Activated naive CD8-positive, alpha-beta T cell treated with anti-CD3 and anti-CD28 coated beads, Interleukin-2, amount 10 ng/mL, durations not matched to agents 7 days and 5 days (primary cell): ENCODE results near the gene TTLL3. TPM values are rescaled to one million over a fixed set of nuclear protein-coding genes. Genes with fewer than 3 reads are reported as not detected.

Experiments
- ATAC-seq: fragments of 150-1000 bp; cut with Tn5 transposase; one replicate; pipeline ENCODE4 v1.10.0; 2021; ENCODE audit warnings: low read depth, moderate library complexity
- POLR2A ChIA-PET: fragments of 350-600 bp; sonication (Branson Sonifier 250); formaldehyde crosslinking; loops from one replicate; lab custom pipeline; 2021; ENCODE audit warnings: antibody characterized with exemption; lab: Charles Lee
- DNase-seq: peaks from one replicate; pipeline ENCODE4 v3.0.0; 2021
- H3K27ac Mint-ChIP-seq: one replicate; pipeline ENCODE4 v1.8.0; 2022; ENCODE audit warnings: mild to moderate bottlenecking, mixed read lengths
- H3K27me3 Mint-ChIP-seq: one replicate; pipeline ENCODE4 v1.8.0; 2022; ENCODE audit warnings: mild to moderate bottlenecking, moderate library complexity, mixed read lengths
- H3K36me3 Mint-ChIP-seq: one replicate; pipeline ENCODE4 v1.8.0; 2021; ENCODE audit warnings: mild to moderate bottlenecking, mixed read lengths
- H3K4me1 Mint-ChIP-seq: one replicate; pipeline ENCODE4 v1.8.0; 2021; ENCODE audit warnings: mixed read lengths
- H3K4me3 Mint-ChIP-seq: one replicate; pipeline ENCODE4 v1.8.0; 2022; ENCODE audit warnings: mild to moderate bottlenecking, moderate library complexity, mixed read lengths
- H3K9me3 Mint-ChIP-seq: one replicate; pipeline ENCODE4 v1.8.0; 2021; ENCODE audit warnings: mixed read lengths
- total RNA-seq, 2 experiments: library from RNA; stranded (reverse); gene quantifications; one replicate each; pipeline ENCODE4 v1.2.3, GENCODE V29; 2021

Gene TTLL3
- total RNA-seq, 2 experiments from 2014 or later: 84.0 to 85.7 TPM

DNA sequence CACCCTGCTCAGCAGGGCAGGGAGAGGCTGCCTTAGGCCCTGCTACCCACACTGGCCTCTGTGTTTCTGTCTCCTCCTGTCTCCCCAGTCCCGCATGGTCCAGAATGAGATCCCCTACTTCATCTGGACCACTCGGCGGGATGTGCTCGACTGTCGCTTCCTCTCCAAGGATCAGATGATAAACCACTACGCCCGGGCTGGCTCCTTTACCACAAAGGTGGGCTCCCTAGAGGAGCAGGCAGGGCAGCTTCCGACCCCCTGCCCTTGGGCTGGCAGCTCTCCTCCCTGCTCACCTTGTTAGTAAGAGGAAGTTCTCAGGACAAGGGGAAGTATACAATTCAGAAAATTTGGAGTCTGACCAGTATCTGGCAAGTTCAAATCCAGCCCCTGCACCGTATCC lies 5.9 kb downstream of the TTLL3 start:
- Mint-ChIP-seq H3K4me3 (no peak overlapping the region), H3K36me3 (peaks cover 13% of the 10 kb centered on the region), H3K9me3 (no peaks in the 10 kb centered on the region), H3K27me3 (no peaks in the 10 kb centered on the region), H3K4me1 (peaks cover 5% of the 10 kb centered on the region), H3K27ac (no peak overlapping the region)
- no peak for ATAC-seq
- POLR2A ChIA-PET: no interaction called here
- DNase-seq: no peak

DNA sequence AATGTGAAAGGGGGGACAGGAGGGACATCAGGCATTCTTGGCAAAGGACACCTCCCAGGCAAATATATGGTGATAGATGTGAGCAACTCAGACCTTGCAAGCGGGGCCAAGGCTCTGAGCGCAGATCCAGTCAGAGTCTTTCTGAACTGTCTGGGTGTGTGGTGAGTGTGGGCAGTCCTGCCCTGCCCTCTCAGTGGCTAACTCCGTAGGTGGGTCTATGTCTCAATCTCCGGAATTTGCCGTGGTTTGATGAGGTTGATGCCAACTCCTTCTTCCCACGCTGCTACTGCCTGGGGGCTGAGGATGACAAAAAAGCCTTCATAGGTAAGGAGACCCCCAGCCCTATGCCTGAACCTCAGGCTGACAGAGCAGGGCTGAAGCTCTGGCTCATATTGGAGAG lies 7.4 kb downstream of the TTLL3 start:
- Mint-ChIP-seq H3K9me3 (no peaks in the 10 kb centered on the region), H3K27ac (no peak overlapping the region), H3K4me3 (no peak overlapping the region), H3K27me3 (no peaks in the 10 kb centered on the region), H3K4me1 (no peaks in the 10 kb centered on the region), H3K36me3 (peaks cover 10% of the 10 kb centered on the region)
- no peak for ATAC-seq
- POLR2A ChIA-PET: no interaction called here
- DNase-seq: no peak

DNA sequence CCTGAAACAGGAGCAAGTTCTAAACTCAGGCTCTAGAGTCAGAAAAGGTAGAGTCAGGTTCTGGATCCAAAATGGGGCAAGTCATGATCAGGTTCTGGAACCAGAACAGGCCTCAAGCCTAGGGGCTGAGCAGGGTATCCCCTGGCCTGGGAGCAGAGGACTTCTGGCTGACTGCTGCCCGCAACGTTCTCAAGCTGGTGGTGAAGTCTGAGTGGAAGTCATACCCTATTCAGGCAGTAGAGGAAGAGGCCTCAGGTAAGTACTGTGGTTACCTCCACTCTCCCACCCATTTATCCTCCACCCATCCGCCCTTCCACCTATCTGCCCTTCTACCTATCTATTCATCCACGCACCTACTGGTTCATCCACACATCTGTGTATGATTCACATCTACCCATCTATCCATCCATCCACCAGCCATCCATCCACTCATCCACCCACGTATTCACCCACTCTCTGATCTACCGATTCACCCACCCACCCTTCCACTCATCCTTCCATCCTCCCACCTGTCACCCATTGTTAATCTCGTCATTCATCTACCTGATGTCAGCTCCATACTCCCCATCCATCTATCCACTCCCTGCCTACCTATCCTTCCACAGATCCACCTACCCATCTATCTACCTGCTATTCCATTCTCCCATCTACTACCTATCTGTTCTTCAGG lies 8.7 kb downstream of the TTLL3 start:
- no peak for ATAC-seq
- H3K4me1 Mint-ChIP-seq: no peaks in the 10 kb centered on the region
- H3K27ac Mint-ChIP-seq: peak overlapping the region; percentile 14
- H3K4me3 Mint-ChIP-seq: no peak overlapping the region
- H3K36me3 Mint-ChIP-seq: peaks cover 10% of the 10 kb centered on the region
- POLR2A ChIA-PET: no interaction called here
- H3K9me3 Mint-ChIP-seq: no peaks in the 10 kb centered on the region
- H3K27me3 Mint-ChIP-seq: no peaks in the 10 kb centered on the region
- DNase-seq: no peak

DNA sequence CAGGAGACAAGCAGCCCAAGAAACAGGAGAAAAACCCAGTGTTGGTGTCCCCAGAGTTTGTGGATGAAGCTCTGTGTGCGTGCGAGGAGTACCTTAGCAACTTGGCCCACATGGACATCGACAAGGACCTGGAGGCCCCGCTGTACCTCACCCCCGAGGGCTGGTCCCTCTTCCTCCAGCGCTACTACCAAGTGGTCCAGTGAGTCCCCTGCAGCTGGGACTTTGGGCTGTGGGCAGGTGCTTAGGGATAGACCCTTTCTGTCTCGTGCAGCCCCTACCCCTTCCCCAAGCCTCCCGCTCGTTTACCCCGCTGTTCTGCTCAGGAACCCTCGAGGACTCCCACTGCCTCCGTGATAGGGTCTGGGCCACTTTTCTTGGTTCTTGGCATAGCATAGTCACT lies 10.5 kb downstream of the TTLL3 start:
- H3K4me3 Mint-ChIP-seq: no peak overlapping the region
- peaks cover 10% of the 10 kb centered on the region for H3K36me3 Mint-ChIP-seq
- POLR2A ChIA-PET: interaction anchor here (1.0 kb wide), 1 partner anchor 17 kb away, joined by 3 read pairs; no protein-coding TSS in a partner anchor
- DNase-seq (no peak), ATAC-seq (no peak)
- no peaks in the 10 kb centered on the region for H3K27me3 Mint-ChIP-seq
- H3K4me1 Mint-ChIP-seq: no peaks in the 10 kb centered on the region
- no peaks in the 10 kb centered on the region for H3K9me3 Mint-ChIP-seq
- no peak overlapping the region for H3K27ac Mint-ChIP-seq

DNA sequence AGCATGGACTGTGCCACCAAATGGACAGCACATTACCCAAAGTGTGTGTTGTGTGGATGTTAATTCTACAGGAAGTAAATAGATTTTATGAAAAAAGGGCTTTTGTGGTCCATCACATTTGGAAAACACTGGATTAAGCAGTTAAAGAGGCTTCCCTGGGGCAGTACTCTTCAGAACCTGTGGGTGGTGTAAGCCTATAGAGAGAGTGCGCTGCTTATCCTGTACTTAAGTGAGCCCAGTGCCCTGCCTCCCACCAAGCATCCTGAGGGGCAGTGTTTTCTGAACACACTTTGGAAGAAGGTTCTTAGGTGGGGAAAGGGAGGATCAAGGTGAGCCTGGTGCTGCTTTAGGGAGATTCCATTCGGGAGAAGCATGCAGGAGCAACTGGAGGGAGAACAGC lies 10.9 kb downstream of the TTLL3 start:
- no peak for ATAC-seq
- no peaks in the 10 kb centered on the region for H3K4me1 Mint-ChIP-seq
- H3K27me3 Mint-ChIP-seq: no peaks in the 10 kb centered on the region
- no peak overlapping the region for H3K4me3 Mint-ChIP-seq
- peaks cover 10% of the 10 kb centered on the region for H3K36me3 Mint-ChIP-seq
- POLR2A ChIA-PET: interaction anchor here (1.0 kb wide), 1 partner anchor 17 kb away, joined by 3 read pairs; no protein-coding TSS in a partner anchor
- no peaks in the 10 kb centered on the region for H3K9me3 Mint-ChIP-seq
- DNase-seq: no peak
- H3K27ac Mint-ChIP-seq: no peak overlapping the region

DNA sequence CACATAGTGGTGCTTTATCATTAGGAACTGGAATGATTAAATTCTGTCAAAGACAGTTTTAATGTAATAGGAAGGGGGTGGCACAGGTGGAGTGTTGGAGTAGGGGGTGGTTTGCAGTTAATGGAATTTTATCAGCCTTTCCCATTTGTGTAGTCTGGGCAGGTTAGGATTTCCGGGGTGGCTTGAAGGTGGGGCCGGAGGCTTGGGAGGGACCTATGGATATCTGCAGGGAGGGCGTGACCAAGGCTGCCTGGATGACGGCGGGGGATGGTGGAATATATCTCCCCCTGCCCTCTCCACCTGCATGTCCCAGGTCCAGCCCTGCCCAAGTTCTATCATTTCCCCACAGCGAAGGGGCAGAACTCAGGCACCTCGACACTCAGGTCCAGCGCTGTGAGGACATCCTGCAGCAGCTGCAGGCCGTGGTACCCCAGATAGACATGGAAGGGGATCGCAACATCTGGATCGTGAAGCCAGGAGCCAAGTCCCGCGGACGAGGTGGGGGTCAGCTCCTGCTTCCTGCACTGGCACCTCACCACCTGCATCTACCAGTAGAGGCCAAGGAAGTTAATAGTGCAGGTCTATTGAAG lies 15.5 kb downstream of the TTLL3 start:
- Mint-ChIP-seq H3K9me3 (no peaks in the 10 kb centered on the region), H3K36me3 (peaks cover 8% of the 10 kb centered on the region), H3K4me3 (no peak overlapping the region), H3K27ac (no peak overlapping the region), H3K4me1 (peaks cover 6% of the 10 kb centered on the region), H3K27me3 (no peaks in the 10 kb centered on the region)
- ATAC-seq (no peak), DNase-seq (no peak)
- POLR2A ChIA-PET: interaction anchor here (0.6 kb wide), 1 partner anchor 168 kb away, joined by 3 read pairs; no protein-coding TSS in a partner anchor

DNA sequence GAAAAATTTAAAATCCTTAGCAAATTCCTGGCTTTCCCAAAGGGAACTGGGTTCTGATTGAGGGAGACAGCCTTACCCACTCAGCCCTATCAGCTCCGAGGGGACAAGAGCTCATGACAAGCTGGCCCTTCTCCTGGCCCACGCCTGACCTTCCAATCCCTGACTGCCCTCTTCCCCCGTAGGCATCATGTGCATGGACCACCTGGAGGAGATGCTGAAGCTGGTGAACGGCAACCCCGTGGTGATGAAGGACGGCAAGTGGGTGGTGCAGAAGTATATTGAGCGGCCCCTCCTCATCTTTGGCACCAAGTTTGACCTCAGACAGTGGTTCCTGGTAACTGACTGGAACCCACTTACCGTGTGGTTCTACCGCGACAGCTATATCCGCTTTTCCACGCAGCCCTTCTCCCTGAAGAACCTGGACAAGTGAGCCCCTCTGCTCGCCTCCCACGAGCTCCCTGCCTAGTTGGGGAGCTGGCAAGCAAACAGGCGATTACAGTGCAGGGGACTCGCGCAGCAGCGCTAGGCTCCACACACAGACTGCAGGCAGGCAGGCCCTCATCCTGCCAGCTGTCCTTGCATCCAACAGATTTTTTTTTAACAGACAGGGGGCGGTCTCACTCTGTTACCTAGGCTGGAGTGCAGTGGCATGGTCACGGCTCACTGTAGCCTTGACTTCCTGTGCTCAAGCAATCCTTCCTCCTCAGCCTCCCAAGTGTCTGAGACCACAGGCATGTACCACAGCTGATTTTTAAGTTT lies 16.9 kb downstream of the TTLL3 start:
- H3K4me1 Mint-ChIP-seq: peaks cover 11% of the 10 kb centered on the region
- no peak overlapping the region for H3K4me3 Mint-ChIP-seq
- peak overlapping the region; percentile 48 for H3K27ac Mint-ChIP-seq
- peaks cover 5% of the 10 kb centered on the region for H3K36me3 Mint-ChIP-seq
- no peaks in the 10 kb centered on the region for H3K27me3 Mint-ChIP-seq
- peak; percentile 70 for ATAC-seq
- no peaks in the 10 kb centered on the region for H3K9me3 Mint-ChIP-seq
- POLR2A ChIA-PET: interaction anchor here (0.7 to 1.1 kb wide), 4 partner anchors 13 to 62 kb away, joined by 3 to 4 read pairs (median 4); partner anchors contain the start of gene ARPC4
- no peak for DNase-seq

DNA sequence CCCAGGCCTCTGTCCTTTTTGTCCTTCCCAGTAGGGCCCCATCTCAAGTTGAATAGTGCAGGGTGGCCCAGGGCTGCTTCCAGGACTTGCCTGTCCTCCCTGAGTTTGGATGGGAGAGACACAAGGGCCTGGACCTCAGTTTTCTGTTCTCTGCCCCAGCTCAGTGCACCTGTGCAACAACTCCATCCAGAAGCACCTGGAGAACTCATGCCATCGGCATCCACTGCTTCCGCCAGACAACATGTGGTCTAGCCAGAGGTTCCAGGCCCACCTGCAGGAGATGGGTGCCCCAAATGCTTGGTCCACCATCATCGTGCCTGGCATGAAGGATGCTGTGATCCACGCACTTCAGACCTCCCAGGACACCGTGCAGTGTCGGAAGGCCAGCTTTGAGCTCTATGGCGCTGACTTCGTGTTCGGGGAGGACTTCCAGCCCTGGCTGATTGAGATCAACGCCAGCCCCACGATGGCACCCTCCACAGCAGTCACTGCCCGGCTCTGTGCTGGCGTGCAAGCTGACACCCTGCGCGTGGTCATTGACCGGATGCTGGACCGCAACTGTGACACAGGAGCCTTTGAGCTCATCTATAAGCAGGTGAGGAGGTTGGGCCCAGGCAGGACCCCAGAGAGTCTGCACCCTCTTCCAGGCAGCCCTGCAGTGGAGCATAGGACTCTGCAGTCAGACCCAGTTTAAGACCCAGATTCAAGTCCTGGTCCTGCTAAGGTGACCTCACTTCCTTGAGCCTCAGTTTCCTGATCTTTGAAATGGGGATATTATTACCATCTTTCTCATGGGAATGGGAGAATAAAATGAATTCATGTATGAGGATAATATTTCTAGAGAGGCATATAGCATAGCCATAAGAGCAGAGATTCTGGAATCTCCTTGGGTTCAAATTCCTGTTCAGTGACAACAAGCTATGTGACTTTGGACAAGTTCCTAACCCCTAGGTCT lies 19.0 kb downstream of the TTLL3 start:
- POLR2A ChIA-PET: interaction anchor here (0.6 kb wide), 1 partner anchor 354 kb away, joined by 3 read pairs; no protein-coding TSS in a partner anchor
- Mint-ChIP-seq H3K36me3 (peaks cover 5% of the 10 kb centered on the region), H3K27ac (no peak overlapping the region), H3K4me3 (no peak overlapping the region), H3K27me3 (no peaks in the 10 kb centered on the region), H3K9me3 (no peaks in the 10 kb centered on the region), H3K4me1 (peaks cover 11% of the 10 kb centered on the region)
- DNase-seq (no peak), ATAC-seq (no peak)

DNA sequence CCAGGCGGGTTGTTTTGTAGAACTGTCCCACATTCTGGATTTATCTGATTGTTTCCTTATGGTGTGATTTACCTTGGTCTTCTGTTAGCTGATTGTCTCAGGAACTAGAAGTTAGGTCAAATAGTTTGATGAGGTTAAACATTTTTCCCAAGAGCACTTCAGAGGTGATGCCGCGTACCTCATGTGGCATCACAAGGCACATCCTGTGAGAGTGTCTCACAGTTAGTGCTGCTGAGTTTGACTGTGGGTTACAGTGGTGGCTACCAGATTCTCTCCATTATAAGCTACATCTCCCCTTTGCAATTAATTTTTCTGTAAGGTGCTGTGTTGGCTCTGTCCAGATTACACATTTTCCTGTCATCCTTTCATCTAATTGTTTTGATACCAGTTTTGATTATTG lies 21.2 kb downstream of the TTLL3 start:
- POLR2A ChIA-PET: interaction anchor here (0.5 to 2.4 kb wide), 3 partner anchors 23 to 182 kb away, joined by 3 to 6 read pairs (median 3); no protein-coding TSS in a partner anchor
- Mint-ChIP-seq H3K27me3 (no peaks in the 10 kb centered on the region), H3K27ac (no peak overlapping the region), H3K9me3 (no peaks in the 10 kb centered on the region), H3K4me3 (no peak overlapping the region), H3K36me3 (peaks cover 17% of the 10 kb centered on the region), H3K4me1 (peaks cover 11% of the 10 kb centered on the region)
- DNase-seq: no peak
- peak; percentile 51 for ATAC-seq

DNA sequence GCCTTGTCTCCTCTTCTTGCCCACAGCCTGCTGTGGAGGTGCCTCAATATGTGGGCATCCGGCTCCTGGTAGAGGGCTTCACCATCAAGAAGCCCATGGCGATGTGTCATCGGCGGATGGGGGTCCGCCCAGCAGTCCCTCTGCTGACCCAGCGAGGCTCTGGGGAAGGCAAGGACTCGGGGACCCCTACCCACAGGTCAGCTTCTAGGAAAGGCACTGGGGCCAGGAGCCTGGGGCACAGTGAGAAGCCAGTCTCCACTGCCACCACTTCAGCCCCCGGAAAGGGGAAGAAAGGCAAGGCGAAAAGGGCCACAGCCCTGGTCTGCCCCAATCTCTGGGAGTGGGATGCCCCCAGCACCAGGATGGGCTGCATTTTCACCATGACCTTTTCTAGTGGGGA lies 23.0 kb downstream of the TTLL3 start:
- Mint-ChIP-seq H3K4me3 (no peak overlapping the region), H3K36me3 (peaks cover 24% of the 10 kb centered on the region), H3K4me1 (peaks cover 6% of the 10 kb centered on the region), H3K9me3 (no peaks in the 10 kb centered on the region), H3K27ac (no peak overlapping the region), H3K27me3 (no peaks in the 10 kb centered on the region)
- ATAC-seq (no peak), DNase-seq (no peak)
- POLR2A ChIA-PET: interaction anchor here (2.4 kb wide), 1 partner anchor 25 kb away, joined by 6 read pairs; no protein-coding TSS in a partner anchor

DNA sequence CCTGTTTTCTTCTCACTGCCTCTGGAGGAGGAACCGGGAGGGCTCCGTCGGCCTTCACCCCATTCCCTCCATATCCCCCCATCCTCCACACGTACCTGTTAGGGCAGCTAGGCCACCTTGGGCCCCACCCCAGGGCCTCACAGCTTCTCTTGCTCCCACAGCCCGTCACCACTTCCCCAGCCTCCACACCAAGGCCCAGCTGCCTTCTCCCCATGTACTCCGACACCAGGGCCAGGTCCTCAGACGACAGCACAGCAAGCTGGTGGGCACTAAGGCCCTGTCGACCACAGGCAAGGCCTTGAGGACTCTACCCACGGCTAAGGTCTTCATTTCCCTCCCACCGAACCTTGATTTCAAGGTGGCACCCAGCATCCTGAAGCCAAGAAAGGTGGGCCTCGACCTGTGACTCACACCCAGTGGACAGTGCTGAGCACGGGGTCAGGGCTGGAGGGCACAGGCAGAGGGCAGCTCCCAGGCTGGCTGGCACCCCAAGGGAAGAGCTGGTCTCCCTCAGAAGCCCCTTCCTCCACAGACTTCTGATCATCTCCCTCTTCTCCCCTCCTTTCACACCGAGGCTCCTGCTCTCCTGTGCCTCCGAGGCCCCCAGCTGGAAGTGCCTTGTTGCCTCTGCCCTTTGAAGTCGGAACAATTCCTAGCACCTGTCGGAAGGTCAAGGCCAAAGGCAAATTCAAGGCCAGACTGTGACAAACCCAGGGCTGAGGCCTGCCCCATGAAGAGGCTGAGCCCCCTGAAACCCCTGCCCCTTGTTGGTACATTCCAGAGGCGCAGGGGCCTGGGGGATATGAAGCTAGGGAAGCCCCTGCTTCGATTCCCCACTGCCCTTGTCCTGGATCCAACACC lies 24.7 kb downstream of the TTLL3 start:
- Mint-ChIP-seq H3K4me3 (no peak overlapping the region), H3K27ac (no peak overlapping the region), H3K27me3 (no peaks in the 10 kb centered on the region), H3K36me3 (peaks cover 24% of the 10 kb centered on the region), H3K4me1 (peaks cover 6% of the 10 kb centered on the region), H3K9me3 (no peaks in the 10 kb centered on the region)
- POLR2A ChIA-PET: no interaction called here
- ATAC-seq (no peak), DNase-seq (no peak)
